Stimulated activated CD4-positive, alpha-beta T cell treated with anti-CD3 and anti-CD28 coated beads, Interleukin-1b, Interleukin-23, amount 100 ng/mL, for 24 hours (primary cell): Measurements from ENCODE around the gene GTF2IRD1.
A peak's percentile ranks its signal among the peaks of the same experiment; 100 is the strongest.
"Not testable (repeated sequence)": the region's sequence is repeated elsewhere in the genome, so short reads cannot be mapped to it uniquely, and the experiment has no call there.

Experiments used
- DNase-seq, 4 experiments: peaks; one replicate each; pipeline ENCODE4 v3.0.0-alpha.2; 2020; ENCODE audit warnings: low read depth in 4 of 4, low spot score in 1 of 4

Gene GTF2IRD1

DNA sequence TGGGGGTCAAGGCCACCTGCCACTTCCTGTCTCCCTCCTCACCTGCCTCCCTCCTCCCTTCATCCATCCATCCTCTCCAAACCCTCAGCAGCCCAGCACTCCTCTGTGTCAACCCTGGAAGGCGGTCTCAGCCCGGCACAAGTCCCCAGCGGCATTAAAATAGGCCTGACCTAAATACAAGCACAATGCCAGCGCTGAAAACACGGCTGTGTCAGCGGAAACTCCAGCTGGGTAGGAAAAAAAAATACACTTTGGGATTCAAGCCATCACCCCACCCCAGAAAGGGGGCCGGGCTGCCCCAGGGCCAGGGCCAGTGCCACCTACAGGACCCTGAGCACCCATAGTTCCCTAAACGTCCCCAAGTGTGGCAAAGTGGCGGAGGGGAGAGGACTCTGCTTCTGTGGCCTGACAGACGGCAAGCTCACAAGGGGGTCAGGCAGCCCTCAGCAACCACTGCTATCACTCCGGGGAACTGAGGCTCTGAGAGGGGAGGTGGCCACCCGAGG lies 22.7 kb upstream of the GTF2IRD1 start:
- no peak for DNase-seq

DNA sequence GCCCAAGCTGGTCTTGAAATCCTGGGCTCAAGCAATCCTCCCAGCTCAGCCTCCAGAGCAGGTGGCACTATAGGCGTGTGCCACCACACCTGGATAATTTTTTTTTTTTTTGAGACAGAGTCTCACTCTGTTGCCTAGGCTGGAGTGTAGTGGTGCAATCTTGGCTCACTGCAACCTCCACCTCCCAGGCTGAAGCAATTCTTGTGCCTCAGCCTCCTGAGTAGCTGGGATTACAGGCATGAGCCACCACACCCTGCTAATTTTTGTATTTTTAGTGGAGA lies 16.5 kb upstream of the GTF2IRD1 start:
- not testable (repeated sequence) for DNase-seq

DNA sequence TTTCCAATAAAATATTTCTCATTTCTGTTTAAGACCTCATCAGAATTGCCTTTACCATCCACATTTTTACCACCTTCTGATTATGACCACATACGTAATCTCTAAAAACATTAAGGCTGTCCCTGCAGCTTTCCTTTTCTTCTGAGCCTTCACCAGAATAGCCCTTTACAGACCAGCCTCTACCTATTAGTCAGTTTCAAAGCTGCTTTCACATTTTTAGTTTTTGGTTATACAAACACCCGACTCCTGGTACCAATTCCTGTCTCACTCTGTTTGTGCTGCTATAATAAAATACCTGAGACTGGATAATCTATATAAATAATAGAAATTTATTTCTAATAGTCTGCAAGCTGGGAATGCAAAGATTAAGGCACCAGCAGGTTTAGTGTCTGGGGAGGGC lies 15.4 kb upstream of the GTF2IRD1 start:
- no peak for DNase-seq

DNA sequence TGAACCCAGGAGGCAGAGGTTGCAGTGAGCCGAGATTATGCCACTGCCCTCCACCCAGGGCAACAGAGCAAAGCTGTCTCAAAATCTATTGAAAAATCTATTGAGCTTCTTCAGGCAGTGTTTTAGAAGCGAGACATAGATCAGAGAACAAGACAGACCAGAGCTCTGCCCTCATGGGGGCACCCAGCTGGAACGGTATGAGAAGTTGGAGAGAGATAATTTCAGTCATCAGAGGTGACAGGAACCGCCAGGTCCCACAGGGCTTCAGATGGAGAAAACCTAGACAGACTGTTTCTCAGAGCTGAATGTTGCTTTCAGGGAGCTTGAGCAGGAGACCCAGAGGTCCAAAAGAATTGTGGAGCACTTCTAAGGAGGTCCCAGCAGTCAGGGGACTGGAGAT lies 14.2 kb upstream of the GTF2IRD1 start:
- no peak for DNase-seq

DNA sequence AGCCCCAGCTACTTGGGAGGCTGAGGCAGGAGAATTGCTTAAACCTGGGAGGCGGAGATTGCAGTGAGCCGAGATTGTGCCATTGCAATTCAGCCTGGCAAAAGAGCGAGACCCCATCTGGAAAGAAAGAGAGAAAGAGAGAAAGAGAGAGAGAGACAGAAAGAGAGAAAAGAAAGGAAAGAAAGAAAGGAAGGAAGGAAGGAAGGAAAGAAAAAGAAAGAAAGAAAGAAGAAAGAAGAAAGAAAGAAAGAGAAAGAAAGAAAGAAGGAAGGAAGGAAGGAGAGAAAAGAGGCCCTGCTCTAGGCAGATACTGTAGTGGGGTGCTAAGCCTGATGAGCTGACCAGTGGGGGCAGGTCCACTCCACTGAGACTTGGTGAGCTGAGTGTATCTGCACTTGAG lies 13.6 kb upstream of the GTF2IRD1 start:
- DNase-seq = not testable (repeated sequence)

DNA sequence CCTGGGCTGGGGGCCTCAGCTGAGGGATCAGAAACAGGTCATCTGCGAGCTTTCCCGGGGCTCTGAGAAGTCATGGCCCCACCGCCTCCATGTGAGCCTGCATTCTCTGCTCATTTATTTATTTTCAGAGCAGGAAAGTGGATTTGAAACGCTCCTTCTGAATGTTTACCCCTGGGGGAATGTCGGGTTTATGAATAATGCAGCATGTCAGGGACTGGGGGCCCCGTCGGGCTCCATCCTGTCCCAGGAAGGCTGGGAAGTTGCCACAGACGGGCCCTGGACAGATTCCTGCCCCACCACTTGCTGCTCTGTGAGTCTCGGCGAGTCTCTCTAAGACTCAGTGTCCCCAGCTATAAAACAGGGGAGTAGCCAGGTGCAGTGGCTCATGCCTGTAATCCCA lies 11.9 kb upstream of the GTF2IRD1 start:
- no peak for DNase-seq

DNA sequence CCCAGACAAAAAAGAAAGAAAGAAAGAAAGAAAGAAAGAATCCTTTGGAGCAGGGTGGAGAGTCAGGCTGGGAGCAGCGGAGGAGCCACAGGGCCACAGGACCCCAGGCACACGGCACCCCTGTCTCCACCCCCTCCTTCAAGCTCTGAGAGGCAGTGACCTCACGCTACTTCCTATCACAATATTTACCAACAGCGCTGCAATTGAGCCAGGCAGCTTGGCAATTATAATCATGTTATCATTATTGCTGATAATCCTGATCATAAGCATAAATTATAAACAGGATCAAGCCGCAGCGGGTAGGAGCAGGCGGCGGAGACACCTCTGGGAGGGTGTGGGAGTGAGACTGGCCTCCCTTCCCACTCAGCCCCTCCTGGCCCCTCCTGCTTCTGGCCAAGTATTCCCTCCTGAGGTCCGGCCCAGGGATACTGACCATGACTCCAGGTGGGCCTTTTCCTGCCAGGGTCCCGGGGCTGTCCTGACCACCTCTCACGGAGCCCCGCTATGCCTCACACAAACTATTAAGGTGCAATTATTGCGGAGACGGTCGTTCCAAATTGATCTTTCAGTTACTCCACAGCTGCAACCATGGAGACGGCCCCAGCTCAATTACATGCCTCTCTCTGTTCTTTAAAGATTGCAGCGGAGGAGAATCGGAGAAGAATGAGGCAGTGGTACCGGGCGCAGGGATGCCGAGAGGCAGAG lies 10.0 kb upstream of the GTF2IRD1 start:
- no peak for DNase-seq

DNA sequence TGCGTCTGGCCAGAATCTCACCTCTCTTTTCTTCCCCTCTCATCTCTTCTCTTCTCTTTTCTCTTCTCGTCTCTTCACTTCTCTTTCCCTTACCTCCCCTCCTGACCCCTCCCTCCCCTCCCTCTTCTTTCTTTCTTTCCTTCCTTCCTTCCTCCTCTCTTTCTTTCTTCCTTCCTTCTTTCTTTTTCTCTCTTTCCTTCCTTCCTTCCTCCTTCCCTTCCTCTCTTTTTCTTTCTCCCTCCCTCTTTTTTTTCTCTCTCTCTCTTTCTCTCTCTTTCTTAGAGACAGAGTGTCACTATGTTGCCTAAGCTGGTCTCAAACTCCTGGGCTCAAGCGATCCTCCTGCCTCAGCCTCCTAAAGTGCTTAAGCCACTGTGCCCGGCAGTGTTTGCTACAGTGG lies 4.6 kb upstream of the GTF2IRD1 start:
- no peak for DNase-seq

DNA sequence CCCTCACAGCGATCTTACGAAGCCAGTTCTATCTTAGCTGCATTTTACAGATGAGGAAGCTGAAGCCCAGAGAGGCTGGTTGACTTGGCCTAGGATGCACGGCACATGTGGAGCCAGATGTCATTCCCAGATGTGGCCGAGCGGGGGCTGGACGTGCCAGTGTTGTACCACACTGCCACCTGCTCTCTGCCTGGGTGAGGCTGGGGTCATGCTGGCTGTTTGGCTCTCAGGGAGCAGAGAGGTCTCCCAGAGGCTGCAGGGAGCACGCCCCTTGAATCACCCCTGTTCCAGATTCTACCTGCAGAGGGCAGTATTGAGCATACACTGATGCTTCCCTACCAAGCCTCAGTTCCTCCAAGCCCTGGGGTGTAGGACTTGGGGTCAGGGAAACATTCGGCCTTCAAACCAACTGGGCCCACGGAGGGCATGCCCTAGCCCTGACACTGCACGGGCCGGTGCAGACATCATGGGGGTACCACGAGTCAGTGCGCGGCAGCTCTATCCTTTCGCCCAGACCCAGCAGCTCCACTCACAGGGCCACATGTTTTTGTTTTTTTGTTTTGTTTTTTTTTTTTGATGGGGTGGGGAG lies 3.8 kb upstream of the GTF2IRD1 start:
- peak; percentile 51 to 70 (median 56) for DNase-seq

DNA sequence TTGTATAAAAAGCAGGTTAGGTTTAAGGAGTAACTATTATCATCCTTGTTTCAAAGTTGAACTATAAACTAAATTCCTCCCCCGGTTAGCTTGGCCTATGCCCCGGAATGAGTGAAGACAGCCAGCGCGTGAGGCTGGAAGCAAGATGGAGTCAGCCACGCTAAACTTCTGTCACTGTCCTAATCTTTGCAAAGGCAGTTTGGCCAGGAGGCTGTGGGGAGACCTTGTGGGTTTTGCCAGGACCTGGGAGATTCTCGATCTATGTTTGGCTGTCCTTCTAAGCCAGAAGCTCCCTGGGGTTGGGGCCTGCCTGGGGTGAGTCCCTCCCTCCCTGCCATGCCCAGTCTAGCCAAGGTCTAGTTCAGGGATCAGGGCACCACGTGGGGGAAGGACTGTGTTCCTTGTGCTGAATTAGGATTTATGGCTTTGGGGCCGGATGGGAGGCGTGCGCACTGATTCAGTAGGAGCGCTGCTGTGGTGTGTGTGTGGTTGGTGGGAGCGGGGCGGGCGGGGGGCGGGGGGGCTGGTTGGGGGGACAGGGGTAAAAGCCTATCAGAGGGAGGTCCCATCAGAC lies 871 bp upstream of the GTF2IRD1 start:
- no peak for DNase-seq

DNA sequence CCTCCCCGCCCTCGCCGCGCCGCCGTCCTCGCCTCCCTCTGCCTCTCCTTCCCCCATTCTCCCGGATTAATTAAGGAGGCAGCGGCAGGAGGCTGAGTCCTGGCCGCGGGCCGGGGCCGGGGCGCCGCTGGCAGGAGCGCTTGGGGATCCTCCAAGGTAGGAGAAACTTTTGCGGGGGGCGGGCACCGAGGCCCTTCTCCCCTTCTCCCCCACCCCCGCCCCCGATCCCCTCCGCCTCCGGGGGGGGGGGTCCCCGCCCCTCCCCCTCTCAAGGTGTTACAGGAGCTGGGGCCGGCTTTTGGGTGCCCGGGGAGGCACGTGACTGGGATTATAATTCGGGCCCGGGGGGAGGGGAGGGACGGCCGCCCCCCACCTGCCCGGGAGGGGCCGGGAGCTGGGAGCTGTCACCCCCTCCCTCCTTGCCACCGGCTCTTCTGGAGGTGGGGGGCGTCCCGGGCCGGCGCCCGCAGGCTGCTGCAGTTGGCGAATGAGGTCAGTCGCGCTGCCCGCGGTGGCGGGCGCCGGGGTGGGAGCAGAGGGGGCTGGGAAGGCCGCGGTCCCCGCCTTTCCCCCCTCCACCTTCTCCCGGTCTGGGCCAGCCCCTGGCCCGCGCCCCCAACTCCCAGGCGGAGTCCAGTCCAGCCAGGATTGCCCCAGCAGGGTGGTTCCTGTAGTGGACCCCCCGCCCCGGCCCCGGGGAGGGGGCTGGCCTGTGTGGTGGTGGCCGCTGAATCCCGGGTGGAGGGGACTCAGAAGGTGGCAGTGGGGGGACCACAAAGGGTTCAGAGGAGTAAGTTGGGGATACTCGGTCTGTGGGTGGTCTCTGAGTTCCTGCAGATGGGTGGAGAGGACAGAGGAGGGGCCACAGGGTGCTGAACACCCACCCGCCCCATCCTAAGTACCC lies 567 bp downstream of the GTF2IRD1 start:
- no peak for DNase-seq

DNA sequence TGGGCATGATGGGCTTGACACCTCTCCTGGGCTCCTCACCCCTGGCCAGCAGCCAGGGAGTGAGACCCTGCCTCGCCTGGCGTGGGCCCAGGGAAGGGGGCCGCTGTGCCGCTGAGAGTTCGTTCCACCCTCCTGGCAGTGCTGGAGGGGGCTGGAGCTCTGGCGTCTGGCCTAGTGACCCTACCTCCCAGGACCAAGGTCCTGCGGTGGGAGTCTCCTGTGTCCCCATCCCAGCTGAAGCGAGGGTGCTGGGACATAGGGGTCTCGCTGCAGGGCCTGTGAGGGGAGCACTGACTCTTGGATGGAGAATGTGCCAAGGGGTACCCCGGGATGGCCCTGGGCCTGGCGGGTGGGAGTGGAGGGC lies 1.2 kb downstream of the GTF2IRD1 start:
- DNase-seq = no peak

DNA sequence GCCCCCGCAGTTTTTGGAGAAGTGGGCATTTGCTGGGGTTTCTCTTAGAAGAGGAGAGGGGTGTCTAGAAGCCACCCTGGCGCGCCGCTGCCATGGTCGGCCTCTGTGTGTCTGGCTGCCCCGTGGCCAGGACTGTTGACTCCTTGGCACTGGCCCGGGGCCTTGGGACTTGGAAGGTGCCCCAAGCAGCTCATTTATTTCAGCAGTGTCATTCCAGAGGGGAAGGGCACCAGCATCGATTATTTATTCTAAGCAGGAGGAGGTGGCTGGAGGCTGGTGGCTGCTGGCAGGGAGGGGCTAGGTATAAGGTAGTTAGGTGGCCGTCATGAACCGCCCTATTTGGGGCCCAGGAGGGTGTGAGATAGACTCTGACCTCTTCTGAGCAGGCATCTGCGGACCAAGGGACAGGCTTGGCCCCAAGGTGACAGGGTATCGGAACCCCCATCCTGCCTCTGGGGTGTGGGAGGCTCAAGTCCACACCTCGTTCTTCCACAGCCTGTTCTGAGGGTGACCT lies 1.6 kb downstream of the GTF2IRD1 start:
- DNase-seq = no peak

DNA sequence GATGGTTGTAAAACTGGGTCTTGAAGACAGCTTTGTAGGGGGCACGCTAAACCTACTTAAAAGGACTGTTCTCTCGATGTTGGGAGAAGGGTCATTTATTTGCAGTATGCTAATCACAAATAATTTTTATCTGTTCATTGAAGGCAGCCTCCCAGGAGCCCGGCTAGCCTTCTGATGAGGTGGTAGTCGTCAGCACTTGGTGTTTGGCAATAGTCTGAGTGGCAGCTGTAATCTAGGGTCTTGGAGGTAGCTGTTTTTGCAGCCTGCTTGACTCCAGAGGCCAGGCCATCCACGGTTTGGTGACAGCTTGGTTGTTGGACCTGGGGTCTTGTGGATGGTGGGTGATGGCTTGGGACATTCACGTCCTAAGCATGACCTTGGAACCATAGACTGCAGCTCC lies 2.2 kb downstream of the GTF2IRD1 start:
- no peak for DNase-seq

DNA sequence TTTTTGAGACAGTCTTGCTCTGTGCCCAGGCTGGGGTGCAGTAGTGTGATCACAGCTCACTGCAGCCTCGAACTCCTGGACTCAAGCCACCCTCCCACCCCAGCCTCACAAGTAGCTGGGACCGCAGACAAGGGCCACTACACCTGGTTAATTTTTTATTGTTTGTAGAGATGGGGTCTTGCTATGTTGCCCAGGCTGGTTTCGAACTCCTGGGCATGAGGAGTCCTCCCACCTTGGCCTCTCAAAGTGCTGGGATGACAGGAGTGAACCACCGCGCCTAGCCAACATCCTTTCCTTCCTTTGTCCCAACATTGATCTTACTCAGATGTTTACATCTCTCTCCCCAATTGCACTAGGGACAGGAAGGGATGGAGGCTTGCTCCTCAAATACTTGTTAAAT lies 3.3 kb downstream of the GTF2IRD1 start:
- no peak for DNase-seq

DNA sequence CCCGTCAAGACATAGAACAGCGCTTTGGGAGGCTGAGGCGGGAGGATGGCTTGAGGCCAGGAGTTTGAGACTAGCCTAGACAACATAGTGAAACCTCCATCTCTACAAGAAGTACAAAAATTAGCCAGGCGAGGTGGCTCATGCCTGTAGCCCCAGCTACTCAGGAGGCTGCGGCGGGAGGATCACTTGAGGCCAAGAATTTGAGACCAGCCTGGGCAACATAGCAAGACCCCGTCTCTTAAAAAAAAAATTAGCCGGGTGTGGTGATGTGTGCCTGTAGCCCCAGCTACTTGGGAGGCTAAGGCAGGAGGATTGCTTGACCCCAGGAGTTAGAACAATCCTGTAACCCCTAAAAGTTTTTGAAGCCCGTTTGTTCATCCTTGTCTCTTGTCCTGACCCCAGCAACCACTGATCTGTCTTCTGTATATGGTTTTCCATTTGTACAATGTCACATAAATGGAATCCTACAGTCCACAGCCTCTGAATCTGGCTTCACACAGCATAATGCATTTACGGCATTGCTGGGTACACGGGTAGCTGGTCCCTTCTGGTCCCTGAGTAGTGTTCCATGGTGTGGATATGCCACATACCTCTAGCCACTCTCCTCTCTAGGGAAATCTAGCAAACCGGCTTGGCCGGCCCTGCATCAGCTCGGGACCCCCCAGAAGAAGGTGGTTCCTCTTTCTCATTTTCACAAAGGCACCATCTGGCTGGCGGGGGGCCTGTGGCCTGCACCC lies 8.4 kb downstream of the GTF2IRD1 start:
- DNase-seq = no peak

DNA sequence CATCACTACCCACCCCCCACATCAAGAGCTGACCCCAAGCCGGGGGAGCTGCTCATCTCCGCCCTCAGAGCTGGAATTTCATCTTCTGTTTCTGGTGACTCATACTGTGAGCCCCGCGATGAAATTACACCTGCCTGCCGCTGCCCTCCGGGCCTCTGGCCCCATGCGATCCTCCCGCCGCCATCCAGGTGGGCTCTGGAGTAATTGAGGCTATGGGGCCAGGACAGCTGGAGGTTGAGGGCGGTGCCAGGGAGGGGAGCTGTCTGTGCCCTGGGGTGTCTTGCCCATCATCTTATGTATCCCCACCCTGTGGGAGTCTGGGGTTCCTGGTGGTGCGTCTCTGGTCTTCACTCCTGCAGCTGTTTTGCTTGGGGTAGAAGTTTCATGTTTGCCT lies 9.0 kb downstream of the GTF2IRD1 start:
- no peak for DNase-seq

DNA sequence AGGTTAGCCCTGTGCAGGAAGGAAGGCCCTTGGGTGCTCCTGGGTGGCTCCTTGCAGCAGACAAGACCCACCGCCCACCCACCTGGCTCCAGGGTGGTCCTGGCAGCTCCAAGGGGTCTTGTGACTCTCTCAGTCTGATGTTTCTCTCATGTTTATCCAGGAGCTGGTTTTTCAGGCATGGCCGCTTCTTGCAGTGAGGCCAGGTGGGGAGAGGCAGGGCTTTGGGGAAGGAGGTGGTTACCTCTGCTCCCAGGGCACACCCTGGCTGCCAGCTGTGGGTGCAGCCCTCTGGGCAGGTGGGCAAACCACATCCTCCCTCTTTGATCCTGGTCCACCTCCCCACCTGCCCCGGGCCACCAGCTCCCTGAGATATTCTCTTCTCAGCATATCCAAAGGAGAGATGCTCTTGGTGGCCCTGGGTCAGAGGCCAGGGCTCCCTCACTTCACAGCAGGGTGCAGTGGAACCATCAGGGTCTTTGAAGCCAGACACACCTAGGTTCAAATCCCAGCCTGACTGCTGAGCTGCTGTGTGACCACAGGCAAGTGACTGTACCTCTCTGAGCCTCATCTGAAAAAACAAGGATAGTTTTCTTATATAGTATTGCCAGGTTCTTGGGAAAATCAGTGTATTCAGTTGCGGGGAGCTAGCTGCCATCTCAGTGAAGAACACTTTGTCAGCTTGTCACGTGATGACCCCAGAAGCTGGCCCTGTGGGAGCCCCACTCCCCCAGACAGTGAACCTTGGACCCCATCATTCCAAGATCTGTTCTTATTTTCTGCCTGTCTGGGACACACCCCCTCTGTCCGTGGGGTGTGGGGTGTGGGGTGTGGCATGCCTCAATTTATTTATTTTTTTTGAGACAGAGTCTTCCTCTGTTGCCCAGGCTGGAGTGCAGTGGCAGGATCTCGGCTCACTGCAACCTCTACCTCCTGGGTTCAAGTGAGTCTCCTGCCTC lies 11.5 kb downstream of the GTF2IRD1 start:
- no peak for DNase-seq

DNA sequence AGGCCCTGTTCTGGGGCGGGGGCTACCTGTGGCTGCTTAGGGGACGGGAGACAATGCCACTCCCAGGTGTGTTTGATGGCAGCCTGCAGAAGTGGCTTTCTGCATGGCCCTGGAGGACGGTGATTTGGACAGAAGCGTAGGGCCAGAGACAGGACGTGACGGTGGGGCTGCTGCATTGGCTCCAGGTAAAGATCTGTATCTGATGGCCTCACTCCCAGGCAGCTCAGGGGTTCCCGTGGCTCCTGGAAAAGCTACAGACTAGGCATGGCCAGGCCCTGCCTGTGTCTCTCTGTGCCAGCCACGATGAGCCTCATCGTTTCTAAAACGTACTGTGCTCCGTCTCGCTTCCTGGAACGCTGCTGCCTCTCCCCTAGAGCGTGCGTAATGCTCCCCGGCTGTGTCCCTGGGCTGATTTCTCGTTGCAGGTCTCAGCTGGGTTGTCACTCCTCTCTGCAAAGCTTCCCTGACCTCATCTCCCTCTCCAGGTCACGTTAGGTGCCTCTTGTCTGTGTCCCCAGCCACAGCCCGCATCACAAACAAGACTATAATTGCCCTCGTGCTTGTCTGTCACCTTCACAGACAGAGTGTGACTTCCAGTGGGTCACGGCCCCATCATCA lies 12.6 kb downstream of the GTF2IRD1 start:
- no peak for DNase-seq
